ENCODE results near the gene ABHD14A. TPM values are rescaled to one million over a fixed set of nuclear protein-coding genes. Genes with fewer than 3 reads are reported as not detected.

ABHD14A gene
- total RNA-seq, 1 donor from 2014 or later: 14.8 TPM

DNA sequence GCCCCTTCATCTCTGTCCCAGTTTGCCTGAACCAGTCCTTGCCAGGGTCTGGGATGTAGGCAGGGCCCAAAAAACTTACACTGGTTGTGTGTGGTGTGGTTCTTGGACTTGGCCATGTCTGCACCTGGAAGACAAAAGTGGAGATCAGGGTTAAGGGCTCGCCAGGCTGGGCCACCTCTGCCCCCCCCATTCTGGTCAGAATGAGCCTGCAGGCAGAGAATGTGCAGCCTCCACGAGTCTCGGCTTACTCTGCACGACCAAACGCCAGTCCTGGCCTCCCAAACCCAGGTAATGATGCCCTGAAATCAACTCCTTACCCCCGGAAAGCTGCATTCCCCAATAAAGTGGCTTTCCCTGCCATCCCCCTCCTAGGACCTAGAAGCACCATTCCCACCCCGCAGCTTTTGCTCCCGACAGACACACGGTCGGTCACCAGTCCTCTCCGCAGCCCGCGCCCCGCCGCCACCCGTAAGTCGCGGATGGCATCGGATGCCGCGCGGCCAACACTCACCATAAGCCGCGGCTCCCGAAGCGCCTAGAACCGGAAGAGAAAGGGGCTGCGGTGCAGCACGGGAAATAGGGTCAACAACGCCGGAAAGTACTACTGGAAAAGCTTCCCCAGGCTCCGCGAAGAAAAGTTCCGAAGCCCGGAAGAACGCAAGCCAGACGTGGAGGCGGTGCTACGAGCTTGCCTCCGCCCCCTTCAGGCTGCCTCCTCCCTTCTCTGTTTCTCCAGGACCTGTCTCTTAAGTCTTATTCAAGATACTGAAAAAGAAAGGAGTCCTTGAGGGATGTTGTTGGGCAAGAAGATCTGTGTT, 20.7 kb downstream of the ABHD14A start, which contains the start of gene RPL29:
Gene RPL29 (minus strand): TSS at position 550 of the 818 bp plus-strand sequence. CDS start 434 bp downstream, at position 116.
- peaks cover 35% of the 10 kb centered on the region for H3K27me3 Mint-ChIP-seq (ENCODE audit: low read depth)
- peak; percentile 85 for DNase-seq (ENCODE audit: low read depth, low spot score)
- H3K4me3 Mint-ChIP-seq: peak within 1 kb of the TSS; percentile 100
- peaks cover 2% of the 10 kb centered on the region for H3K9me3 Mint-ChIP-seq
- H3K27ac Mint-ChIP-seq (ENCODE audit: unreplicated experiment): peak within 1 kb of the TSS; percentile 100
- peaks cover 42% of the 10 kb centered on the region for H3K4me1 Mint-ChIP-seq
- TF ChIP-seq, protein P1, sequence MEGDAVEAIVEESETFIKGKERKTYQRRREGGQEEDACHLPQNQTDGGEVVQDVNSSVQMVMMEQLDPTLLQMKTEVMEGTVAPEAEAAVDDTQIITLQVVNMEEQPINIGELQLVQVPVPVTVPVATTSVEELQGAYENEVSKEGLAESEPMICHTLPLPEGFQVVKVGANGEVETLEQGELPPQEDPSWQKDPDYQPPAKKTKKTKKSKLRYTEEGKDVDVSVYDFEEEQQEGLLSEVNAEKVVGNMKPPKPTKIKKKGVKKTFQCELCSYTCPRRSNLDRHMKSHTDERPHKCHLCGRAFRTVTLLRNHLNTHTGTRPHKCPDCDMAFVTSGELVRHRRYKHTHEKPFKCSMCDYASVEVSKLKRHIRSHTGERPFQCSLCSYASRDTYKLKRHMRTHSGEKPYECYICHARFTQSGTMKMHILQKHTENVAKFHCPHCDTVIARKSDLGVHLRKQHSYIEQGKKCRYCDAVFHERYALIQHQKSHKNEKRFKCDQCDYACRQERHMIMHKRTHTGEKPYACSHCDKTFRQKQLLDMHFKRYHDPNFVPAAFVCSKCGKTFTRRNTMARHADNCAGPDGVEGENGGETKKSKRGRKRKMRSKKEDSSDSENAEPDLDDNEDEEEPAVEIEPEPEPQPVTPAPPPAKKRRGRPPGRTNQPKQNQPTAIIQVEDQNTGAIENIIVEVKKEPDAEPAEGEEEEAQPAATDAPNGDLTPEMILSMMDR (conservative IDR thresholded peaks at IDR 0.05): peak; percentile 23
- peaks cover 36% of the 10 kb centered on the region for H3K36me3 Mint-ChIP-seq (ENCODE audit: low read depth)

DNA sequence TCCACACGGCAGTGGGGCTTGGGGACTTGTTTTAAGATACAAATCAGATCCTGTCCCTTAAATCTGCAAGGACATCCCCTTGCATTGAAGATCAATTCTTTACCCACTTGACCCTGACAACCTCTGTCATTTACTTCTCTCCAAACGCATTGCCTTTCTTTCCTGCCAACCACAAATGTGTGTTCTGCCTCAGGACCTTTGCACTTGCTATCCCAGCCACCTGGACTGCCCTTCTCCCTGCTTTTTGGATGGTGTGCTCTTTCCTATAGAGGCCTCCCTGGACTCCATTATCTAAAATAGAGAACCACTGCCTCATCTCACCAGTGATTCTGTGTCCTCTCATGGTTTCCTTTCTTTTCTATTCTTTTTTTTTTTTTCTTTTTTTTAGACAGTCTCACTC, 22.3 kb downstream of the ABHD14A start:
- Mint-ChIP-seq H3K4me1 (peaks cover 37% of the 10 kb centered on the region), H3K4me3 (peak overlapping the region; percentile 80), H3K36me3 (ENCODE audit: low read depth) (peaks cover 29% of the 10 kb centered on the region), H3K27me3 (ENCODE audit: low read depth) (peaks cover 30% of the 10 kb centered on the region), H3K9me3 (no peaks in the 10 kb centered on the region), H3K27ac (ENCODE audit: unreplicated experiment) (no peak overlapping the region)
- no peak for DNase-seq (ENCODE audit: low read depth, low spot score)
- TF ChIP-seq, protein P1 (conservative IDR thresholded peaks at IDR 0.05): no peak

DNA sequence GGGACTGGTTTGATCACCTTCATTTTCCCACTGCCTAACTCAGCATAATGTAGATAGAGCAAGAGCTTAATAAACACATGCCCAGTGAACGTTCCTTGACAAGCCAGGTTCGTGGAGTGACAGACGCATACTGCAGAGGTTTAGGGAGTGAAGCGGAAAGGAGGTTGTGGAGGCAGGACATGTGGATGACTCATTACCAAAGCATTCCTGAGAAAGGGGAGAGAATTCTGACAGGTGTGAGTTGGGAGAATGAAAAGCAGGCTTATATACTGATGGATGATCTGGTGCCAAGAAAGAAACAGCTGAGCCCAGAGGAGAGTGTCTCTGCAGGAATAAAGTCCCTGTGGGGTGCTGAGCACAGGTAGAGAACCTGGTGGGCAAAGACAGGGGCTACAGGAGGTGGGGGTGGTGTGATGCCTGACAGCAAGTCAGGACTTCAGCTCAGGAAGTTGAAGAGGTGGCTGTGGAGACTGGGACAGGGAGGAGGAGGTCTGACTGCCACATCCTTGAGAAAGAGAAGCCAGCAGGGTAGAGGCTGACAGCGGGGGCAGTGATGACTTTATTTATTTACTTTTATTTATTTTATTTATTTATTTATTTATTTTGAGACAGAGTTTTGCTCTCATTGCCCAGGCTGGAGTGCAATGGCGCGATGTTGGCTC, 23.2 kb downstream of the ABHD14A start:
- DNase-seq (ENCODE audit: low read depth, low spot score): no peak
- peak overlapping the region; percentile 59 for H3K4me3 Mint-ChIP-seq

DNA sequence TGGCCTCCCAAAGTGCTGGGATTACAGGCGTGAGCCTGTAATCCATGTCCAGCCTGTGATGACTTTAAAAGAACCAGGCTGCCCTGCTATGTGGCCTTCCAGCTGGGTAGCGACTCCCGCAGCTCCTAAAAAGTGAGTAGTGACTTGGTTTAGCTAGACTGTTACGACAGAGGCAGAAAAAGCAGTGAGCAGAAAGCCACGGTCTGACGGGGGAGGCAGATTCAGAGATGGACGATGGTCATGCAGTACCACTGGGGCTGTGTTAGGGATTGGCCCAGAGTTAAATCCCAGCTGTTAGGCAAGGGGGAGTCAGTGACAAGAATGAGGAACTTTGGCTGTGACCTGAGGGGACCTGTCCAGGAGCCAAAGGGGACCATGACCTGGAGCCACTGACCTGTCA, 23.9 kb downstream of the ABHD14A start:
- peaks cover 47% of the 10 kb centered on the region for H3K4me1 Mint-ChIP-seq
- no peak overlapping the region for H3K27ac Mint-ChIP-seq (ENCODE audit: unreplicated experiment)
- DNase-seq (ENCODE audit: low read depth, low spot score): no peak
- peaks cover 18% of the 10 kb centered on the region for H3K36me3 Mint-ChIP-seq (ENCODE audit: low read depth)
- H3K9me3 Mint-ChIP-seq: no peaks in the 10 kb centered on the region
- TF ChIP-seq, protein P1 (conservative IDR thresholded peaks at IDR 0.05): no peak
- peaks cover 30% of the 10 kb centered on the region for H3K27me3 Mint-ChIP-seq (ENCODE audit: low read depth)
- no peak overlapping the region for H3K4me3 Mint-ChIP-seq

More for the DNA sequence above, 23.2 kb downstream of the ABHD14A start:
- TF ChIP-seq, protein P1 (conservative IDR thresholded peaks at IDR 0.05): no peak
- no peak overlapping the region for H3K27ac Mint-ChIP-seq (ENCODE audit: unreplicated experiment)
- H3K27me3 Mint-ChIP-seq (ENCODE audit: low read depth): peaks cover 30% of the 10 kb centered on the region
- H3K36me3 Mint-ChIP-seq (ENCODE audit: low read depth): peaks cover 22% of the 10 kb centered on the region
- H3K4me1 Mint-ChIP-seq: peaks cover 40% of the 10 kb centered on the region
- no peaks in the 10 kb centered on the region for H3K9me3 Mint-ChIP-seq

DNA sequence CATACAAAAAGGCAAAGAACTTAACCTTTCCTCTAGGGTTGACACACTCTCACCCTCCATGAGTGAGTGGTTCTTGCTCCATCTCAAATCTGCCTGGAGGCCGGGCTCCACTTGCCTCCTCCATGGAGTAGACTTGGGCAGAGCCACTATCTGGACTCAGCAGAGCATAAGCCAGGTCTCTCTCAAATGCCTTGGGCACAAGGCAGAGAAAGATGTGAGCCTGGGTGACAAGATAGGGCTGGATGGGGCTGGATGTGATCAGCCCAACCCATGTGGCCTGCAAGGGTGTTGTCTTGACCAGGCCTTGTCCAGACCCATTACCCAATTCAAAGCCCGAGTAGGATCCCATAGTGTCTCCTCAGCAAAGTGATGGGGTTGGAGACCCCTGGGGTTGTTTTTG, 25.0 kb downstream of the ABHD14A start:
- Mint-ChIP-seq H3K27me3 (ENCODE audit: low read depth) (peaks cover 30% of the 10 kb centered on the region), H3K27ac (ENCODE audit: unreplicated experiment) (no peak overlapping the region), H3K9me3 (no peaks in the 10 kb centered on the region), H3K4me1 (peaks cover 47% of the 10 kb centered on the region), H3K4me3 (peak overlapping the region; percentile 42), H3K36me3 (ENCODE audit: low read depth) (peaks cover 9% of the 10 kb centered on the region)
- TF ChIP-seq, protein P1 (conservative IDR thresholded peaks at IDR 0.05): no peak
- DNase-seq (ENCODE audit: low read depth, low spot score): no peak
